Colonic mucosa (tissue), 4 donors: ENCODE data around the gene EPHA5. TPM values are rescaled to one million over a fixed set of nuclear protein-coding genes. Genes with fewer than 3 reads are reported as not detected.
A peak's percentile ranks its signal among the peaks of the same experiment; 100 is the strongest.

ENCODE experiments used
- DNase-seq: peaks from one replicate; pipeline ENCODE4 v3.0.0-alpha.2; 2020
- H3K27ac ChIP-seq: fragments of 200-600 bp; one replicate; pipeline ENCODE4 v1.8.0; 2021
- H3K27me3 ChIP-seq: fragments of 200-600 bp; one replicate; pipeline ENCODE4 v1.8.0; 2021
- H3K36me3 ChIP-seq: fragments of 200-600 bp; one replicate; pipeline ENCODE4 v1.8.0; 2021
- H3K4me1 ChIP-seq: fragments of 200-600 bp; one replicate; pipeline ENCODE4 v1.8.0; 2021; ENCODE audit warnings: mild to moderate bottlenecking
- H3K4me3 ChIP-seq: fragments of 200-600 bp; one replicate; pipeline ENCODE4 v1.8.0; 2021
- H3K9ac ChIP-seq, 2 donors: one replicate each; pipeline ENCODE4 v1.7.0; 2013; ENCODE audit warnings: control low read depth in 2 of 2, low read depth in 2 of 2, low read length in 2 of 2
- H3K9me3 ChIP-seq: fragments of 200-600 bp; one replicate; pipeline ENCODE4 v1.8.0; 2021
- intact Hi-C: fragments of 100-400 bp; cut with DNase I; formaldehyde crosslinking; loops from one replicate; pipeline ENCODE4 v1.14.1; 2022
- total RNA-seq, 2 donors: library from RNA; stranded (reverse); fragmentation: NEBNext Ultra II Directional in 1 of 2; extraction: Animal tissue kit (Norgen Biotek cat#: 25700) in 1 of 2; gene quantifications; one replicate each; pipeline ENCODE4 v1.2.1, GENCODE V29; 2021
- TF ChIP-seq, protein P1 (sequence below): fragments of 200-600 bp; IDR thresholded peaks from one replicate; pipeline ENCODE4 v1.8.0; 2022; ENCODE audit warnings: antibody characterized with exemption, mild to moderate bottlenecking
- donor health status: healthy.
- donor health status: DM: no; HTN: no; CAD: no.
- donor health status: DM: no; HTN: no; CAD: no.

The EPHA5 gene
- total RNA-seq = under 1 TPM; 0.07 to 0.13 TPM

DNA sequence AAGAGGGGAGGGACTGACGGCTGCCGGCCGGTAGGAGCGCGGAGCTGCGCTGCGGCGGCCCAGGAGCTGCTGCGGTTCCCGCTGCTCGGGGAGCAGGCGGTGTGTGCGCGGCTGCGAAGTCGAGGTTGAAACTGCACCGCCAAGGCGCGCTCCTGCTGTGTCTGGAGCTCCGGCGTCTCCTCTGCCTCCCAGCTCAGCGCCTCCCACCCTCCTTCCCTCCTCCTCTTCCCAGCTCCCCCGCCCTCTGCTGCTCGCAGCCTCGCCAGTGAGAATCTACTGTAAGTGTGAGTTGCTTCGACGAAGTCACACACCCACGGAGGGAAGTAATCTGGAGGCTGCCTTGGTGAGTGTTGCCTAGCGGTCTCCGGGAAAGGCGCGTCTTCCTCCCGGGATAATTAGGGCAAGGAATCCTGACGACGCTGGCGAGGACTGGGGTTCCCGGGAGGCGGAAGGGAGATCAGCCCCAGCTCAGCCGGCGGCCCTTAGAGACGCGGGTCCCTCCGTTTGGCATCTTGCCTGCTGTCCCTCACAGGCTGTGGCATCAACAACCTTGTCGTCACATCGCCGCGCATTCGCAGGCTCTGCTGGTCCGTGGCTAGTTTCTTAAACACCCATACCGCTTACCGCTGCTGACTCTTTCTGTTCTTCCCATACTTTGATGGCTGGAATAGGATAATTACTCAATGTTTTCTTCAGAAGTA is at the start of gene EPHA5:
Gene EPHA5 (minus strand): TSS at position 159 of the 701 bp plus-strand sequence. CDS start 747 bp downstream, outside the sequence.
- H3K27me3 ChIP-seq = peaks cover 30% of the 10 kb centered on the region
- intact Hi-C loops = no loop called here
- H3K27ac ChIP-seq = no peak within 1 kb of the TSS
- no peaks in the 10 kb centered on the region for H3K36me3 ChIP-seq
- peak within 1 kb of the TSS; percentile 14 for H3K4me3 ChIP-seq
- H3K9me3 ChIP-seq = no peaks in the 10 kb centered on the region
- TF ChIP-seq, protein P1, sequence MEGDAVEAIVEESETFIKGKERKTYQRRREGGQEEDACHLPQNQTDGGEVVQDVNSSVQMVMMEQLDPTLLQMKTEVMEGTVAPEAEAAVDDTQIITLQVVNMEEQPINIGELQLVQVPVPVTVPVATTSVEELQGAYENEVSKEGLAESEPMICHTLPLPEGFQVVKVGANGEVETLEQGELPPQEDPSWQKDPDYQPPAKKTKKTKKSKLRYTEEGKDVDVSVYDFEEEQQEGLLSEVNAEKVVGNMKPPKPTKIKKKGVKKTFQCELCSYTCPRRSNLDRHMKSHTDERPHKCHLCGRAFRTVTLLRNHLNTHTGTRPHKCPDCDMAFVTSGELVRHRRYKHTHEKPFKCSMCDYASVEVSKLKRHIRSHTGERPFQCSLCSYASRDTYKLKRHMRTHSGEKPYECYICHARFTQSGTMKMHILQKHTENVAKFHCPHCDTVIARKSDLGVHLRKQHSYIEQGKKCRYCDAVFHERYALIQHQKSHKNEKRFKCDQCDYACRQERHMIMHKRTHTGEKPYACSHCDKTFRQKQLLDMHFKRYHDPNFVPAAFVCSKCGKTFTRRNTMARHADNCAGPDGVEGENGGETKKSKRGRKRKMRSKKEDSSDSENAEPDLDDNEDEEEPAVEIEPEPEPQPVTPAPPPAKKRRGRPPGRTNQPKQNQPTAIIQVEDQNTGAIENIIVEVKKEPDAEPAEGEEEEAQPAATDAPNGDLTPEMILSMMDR = no peak
- no peaks in the 10 kb centered on the region for H3K4me1 ChIP-seq
- H3K9ac ChIP-seq = no peak within 1 kb of the TSS
- DNase-seq = peak; percentile 19

DNA sequence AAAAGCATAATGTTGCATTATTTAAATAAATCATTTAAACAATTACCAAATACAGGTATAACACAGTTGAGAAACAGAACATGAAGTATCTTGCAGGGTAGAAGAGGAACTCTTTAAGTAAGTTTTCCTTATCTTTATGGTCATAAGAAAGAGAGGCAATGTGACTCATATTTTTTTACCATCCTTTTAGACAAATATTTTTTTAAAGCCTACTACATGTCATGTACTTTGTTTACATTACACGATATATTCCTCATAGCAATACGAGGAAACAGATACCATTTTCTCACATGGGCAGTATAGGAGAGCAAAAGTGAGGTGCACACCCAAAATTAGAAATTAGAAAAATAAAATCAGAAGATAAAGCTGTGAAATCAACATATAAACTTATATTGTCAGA is 49.3 kb upstream of the EPHA5 start:
- Histone ChIP-seq H3K27me3 (no peaks in the 10 kb centered on the region), H3K4me1 (no peaks in the 10 kb centered on the region), H3K27ac (no peak overlapping the region), H3K9ac (no peak overlapping the region), H3K36me3 (no peaks in the 10 kb centered on the region), H3K4me3 (no peak overlapping the region), H3K9me3 (no peaks in the 10 kb centered on the region)
- TF ChIP-seq, protein P1 = no peak
- intact Hi-C loops = no loop called here
- DNase-seq = no peak

DNA sequence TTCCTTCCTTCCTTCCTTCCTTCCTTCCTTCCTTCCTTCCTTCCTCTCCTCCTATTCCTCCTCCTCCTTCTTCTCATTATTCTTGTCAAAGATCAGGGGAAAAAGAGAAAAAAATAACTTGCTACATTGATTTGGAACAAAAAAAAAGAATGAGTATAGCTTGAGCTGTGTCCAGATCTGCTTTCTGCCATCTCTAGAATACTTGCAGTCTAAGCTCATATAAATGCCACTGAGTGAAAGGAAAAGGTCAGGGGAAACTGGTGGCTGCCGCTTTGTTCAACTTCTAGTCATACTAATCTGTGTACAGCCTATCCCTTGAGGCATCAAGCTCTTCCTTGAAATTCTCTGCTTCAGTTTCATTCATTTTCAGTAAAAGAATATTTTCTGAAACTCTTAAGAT is 28.3 kb upstream of the EPHA5 start:
- H3K4me3 ChIP-seq = no peak overlapping the region
- no peaks in the 10 kb centered on the region for H3K27me3 ChIP-seq
- no peak overlapping the region for H3K27ac ChIP-seq
- no peaks in the 10 kb centered on the region for H3K4me1 ChIP-seq
- intact Hi-C loops = no loop called here
- H3K9ac ChIP-seq = no peak overlapping the region
- DNase-seq = no peak
- H3K36me3 ChIP-seq = no peaks in the 10 kb centered on the region
- TF ChIP-seq, protein P1 = no peak
- no peaks in the 10 kb centered on the region for H3K9me3 ChIP-seq

DNA sequence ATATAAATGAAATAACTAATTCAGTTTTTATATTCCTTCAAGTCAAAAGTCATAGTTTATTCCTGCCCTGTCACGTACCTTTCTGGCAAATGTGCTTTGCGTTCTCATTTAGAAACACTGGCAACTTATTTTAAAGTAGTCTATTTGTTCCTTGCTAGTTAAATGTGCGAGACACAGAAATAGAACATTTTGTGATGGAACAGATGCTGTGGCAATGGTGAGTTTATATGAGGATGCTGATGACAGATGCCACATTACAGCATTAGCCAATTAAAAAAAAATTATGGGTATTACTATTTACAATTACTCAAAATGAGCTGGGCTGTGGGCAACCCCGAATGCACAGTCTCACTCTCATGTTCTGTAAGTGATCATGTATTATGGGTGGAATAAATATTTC is 26.1 kb upstream of the EPHA5 start:
- H3K27ac ChIP-seq = no peak overlapping the region
- H3K27me3 ChIP-seq = no peaks in the 10 kb centered on the region
- no peaks in the 10 kb centered on the region for H3K4me1 ChIP-seq
- no peak overlapping the region for H3K9ac ChIP-seq
- intact Hi-C loops = no loop called here
- H3K4me3 ChIP-seq = no peak overlapping the region
- no peaks in the 10 kb centered on the region for H3K36me3 ChIP-seq
- TF ChIP-seq, protein P1 = no peak
- no peaks in the 10 kb centered on the region for H3K9me3 ChIP-seq
- no peak for DNase-seq

DNA sequence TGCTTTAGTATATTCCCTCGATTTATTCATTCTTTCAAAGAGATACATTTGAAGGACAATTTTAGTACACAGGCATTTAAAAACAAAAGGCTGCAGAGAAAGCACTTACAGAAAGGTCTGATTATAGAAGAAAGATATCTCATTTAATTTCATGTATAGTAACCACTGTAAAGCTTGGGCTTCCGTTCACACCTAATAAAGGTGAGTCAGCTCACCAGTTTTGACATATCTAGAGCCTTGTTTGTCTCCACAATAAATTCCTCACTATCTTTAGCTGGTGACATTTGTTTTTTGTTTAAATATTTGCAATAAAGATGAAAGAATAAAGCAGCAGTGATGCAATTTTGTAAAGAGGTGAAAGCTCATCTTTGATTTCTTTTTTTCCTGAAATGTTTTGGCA is 1.1 kb upstream of the EPHA5 start:
- TF ChIP-seq, protein P1 = no peak
- H3K4me1 ChIP-seq = no peaks in the 10 kb centered on the region
- no peaks in the 10 kb centered on the region for H3K36me3 ChIP-seq
- no peak for DNase-seq
- peaks cover 30% of the 10 kb centered on the region for H3K27me3 ChIP-seq
- intact Hi-C loops = no loop called here
- no peak overlapping the region for H3K27ac ChIP-seq
- H3K9me3 ChIP-seq = no peaks in the 10 kb centered on the region
- H3K4me3 ChIP-seq = no peak overlapping the region
- H3K9ac ChIP-seq = no peak overlapping the region
